Measurements from ENCODE around the gene UMODL1.

- TF ChIP-seq CTCF (CRISPR knock-in tag; IDR thresholded peaks at IDR 0.05) (no peak), CEBPZ (IDR thresholded peaks at IDR 0.05; ENCODE audit: low read length) (no peak), MIER3 (CRISPR knock-in tag; IDR thresholded peaks at IDR 0.05; ENCODE audit: borderline replicate concordance) (no peak), YY1 (IDR thresholded peaks at IDR 0.05; ENCODE audit: insufficient read depth, insufficient replicate concordance, low read depth, low read length) (no peak), SP5 (CRISPR knock-in tag; IDR thresholded peaks at IDR 0.05; ENCODE audit: borderline replicate concordance, low read depth) (no peak), SOX13 (IDR thresholded peaks at IDR 0.05) (no peak), SOX13 (CRISPR knock-in tag; conservative IDR thresholded peaks at IDR 0.05 in 1 of 2, IDR thresholded peaks at IDR 0.05 in 1 of 2) (no peak), POLR2A (IDR thresholded peaks at IDR 0.05; ENCODE audit: insufficient read depth in 1 of 2, low read depth in 2 of 2, low read length in 2 of 2) (no peak), POGK (CRISPR knock-in tag; conservative IDR thresholded peaks at IDR 0.05) (no peak), ZNF230 (CRISPR knock-in tag; IDR thresholded peaks at IDR 0.05) (no peak), PHB2 (IDR thresholded peaks at IDR 0.05; ENCODE audit: partially characterized antibody) (no peak), DBP (CRISPR knock-in tag; IDR thresholded peaks at IDR 0.05; ENCODE audit: not compliant biosample characterization) (no peak), ZBTB33 (CRISPR knock-in tag; IDR thresholded peaks at IDR 0.05) (no peak), DDIT3 (CRISPR knock-in tag; IDR thresholded peaks at IDR 0.05) (no peak)
Observed at GRCh38 chr21:42051788-42052187, 19.3 kb upstream of the UMODL1 start.
